Activated CD8-positive, alpha-beta memory T cell treated with anti-CD3 and anti-CD28 coated beads, Interleukin-2, amount 10 ng/mL, durations not matched to agents 7 days and 5 days (primary cell): Measurements from ENCODE around the gene MUC16. TPM values are rescaled to one million over a fixed set of nuclear protein-coding genes. Genes with fewer than 3 reads are reported as not detected.

Experiments
- ATAC-seq: fragments of 150-1000 bp; cut with Tn5 transposase; one replicate; pipeline ENCODE4 v1.10.0; 2021; ENCODE audit warnings: moderate library complexity
- CTCF ChIA-PET: fragments of 350-600 bp; sonication (Branson Sonifier 250); formaldehyde crosslinking; loops from one replicate; lab custom pipeline; 2021; ENCODE audit warnings: antibody characterized with exemption; lab: Charles Lee
- DNase-seq: peaks from one replicate; pipeline ENCODE4 v3.0.0-alpha.2; 2020
- H3K27ac Mint-ChIP-seq: one replicate; pipeline ENCODE4 v1.8.0; 2021; ENCODE audit warnings: mild to moderate bottlenecking, mixed read lengths
- H3K27me3 Mint-ChIP-seq: one replicate; pipeline ENCODE4 v1.8.0; 2021; ENCODE audit warnings: mixed read lengths
- H3K36me3 Mint-ChIP-seq: one replicate; pipeline ENCODE4 v1.8.0; 2021; ENCODE audit warnings: mild to moderate bottlenecking, mixed read lengths
- H3K4me1 Mint-ChIP-seq: one replicate; pipeline ENCODE4 v1.8.0; 2021; ENCODE audit warnings: mixed read lengths
- H3K4me3 Mint-ChIP-seq: one replicate; pipeline ENCODE4 v1.8.0; 2021; ENCODE audit warnings: mild to moderate bottlenecking, moderate library complexity, mixed read lengths
- H3K9me3 Mint-ChIP-seq: one replicate; pipeline ENCODE4 v1.8.0; 2022; ENCODE audit warnings: low read depth, mixed read lengths
- total RNA-seq, 2 experiments: library from RNA; stranded (reverse); gene quantifications; one replicate each; pipeline ENCODE4 v1.2.3, GENCODE V29; 2021

Gene MUC16
- total RNA-seq, 2 experiments from 2014 or later = 0.02 to 0.12 TPM

DNA sequence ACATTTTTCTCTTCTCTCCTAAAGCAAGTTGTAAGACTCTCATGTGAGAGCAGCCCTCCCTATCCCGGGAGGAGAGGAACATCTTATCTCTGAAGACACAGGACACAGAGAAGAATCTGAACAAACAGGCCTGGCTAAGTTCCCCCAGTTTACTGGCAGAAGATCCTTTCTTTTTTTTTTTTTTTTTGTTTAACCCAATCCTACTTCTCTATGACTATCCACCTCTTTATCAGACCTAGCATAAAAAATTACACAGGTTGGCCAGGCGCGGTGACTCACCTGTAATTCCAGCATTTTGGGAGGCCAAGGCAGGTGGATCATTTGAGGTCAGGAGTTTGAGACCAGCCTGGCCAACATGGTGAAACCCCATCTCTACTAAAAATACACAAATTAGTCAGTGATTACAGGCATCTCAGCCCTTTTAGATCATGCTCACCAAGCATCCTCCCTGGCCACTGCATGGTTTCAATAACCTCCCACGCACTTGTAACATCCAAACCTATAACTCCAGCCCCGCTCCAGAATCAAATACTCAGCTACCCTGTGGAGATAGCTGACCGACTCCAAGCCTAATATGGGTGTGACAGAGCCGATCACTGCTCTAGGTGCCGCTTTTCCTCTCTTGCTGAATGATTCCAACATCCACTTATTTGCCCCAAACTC, 27.3 kb upstream of the MUC16 start:
- H3K9me3 Mint-ChIP-seq = no peaks in the 10 kb centered on the region
- CTCF ChIA-PET = no interaction called here
- no peak for DNase-seq

DNA sequence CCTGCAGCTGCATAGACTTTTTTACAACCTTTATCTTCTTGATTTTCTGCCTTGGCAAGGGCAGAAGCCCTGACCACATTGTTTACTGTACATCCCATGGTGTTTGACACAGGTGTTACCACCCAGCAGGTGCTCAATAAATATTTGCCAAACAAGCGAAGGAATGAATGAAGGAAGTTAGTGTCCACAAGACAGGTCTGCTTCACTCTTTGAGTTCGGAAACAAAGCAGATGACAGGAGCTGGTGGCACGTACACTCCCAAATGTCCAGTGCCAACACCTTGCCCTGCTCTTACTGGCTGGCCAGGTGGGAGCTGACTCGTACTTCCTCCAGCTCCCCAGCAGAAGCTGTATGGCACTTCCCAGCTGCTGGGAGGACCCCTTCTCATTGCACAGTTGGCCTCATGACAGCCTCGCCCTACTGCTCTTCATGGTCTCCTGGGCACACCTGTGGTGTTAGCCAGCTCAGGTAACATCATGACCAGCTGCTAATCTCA, 22.0 kb upstream of the MUC16 start:
- ATAC-seq (no peak), DNase-seq (no peak)
- H3K27ac Mint-ChIP-seq = no peak overlapping the region
- no peaks in the 10 kb centered on the region for H3K27me3 Mint-ChIP-seq
- H3K9me3 Mint-ChIP-seq = no peaks in the 10 kb centered on the region
- H3K4me1 Mint-ChIP-seq = no peaks in the 10 kb centered on the region
- CTCF ChIA-PET = no interaction called here
- H3K4me3 Mint-ChIP-seq = no peak overlapping the region
- no peaks in the 10 kb centered on the region for H3K36me3 Mint-ChIP-seq

More for the DNA sequence above, 27.3 kb upstream of the MUC16 start:
- H3K4me1 Mint-ChIP-seq = no peaks in the 10 kb centered on the region
- H3K27me3 Mint-ChIP-seq = no peaks in the 10 kb centered on the region
- ATAC-seq = no peak
- H3K4me3 Mint-ChIP-seq = no peak overlapping the region
- no peaks in the 10 kb centered on the region for H3K36me3 Mint-ChIP-seq
- no peak overlapping the region for H3K27ac Mint-ChIP-seq

DNA sequence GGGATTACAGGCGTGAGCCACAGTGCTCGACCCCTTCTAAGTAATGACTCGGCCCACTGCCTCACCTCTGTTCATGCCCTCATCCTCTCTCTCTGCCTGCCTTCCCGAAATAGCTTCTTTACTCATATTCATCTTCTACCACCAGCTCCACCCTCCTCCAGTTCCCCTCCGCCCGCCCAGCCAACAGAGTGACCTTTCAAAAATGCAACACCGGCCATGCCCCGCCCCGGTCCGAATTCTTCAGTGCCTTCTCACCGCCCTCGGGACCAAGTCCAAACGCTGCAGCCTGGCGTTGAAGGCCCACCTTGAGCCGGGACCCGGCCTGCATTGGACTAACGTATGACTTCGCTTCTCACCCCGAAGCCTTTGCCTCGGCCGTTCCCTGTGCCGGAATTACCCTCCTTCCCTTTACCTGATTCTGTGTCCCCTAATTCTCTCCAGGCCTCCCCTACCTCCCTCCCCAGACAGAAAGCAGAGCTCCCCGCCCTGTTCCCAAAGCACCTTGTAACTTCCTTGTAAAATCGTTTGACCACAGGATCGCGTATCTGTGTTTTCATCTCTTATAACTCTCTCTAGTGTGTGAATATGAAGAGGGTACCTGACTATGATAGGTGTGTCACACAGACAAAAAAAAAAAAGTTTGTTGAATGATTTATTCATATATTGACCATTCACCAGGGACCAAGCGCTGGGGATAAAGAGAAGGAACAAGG, 8.1 kb upstream of the MUC16 start:
- ATAC-seq (no peak), DNase-seq (no peak)
- peaks cover 4% of the 10 kb centered on the region for H3K9me3 Mint-ChIP-seq
- CTCF ChIA-PET = no interaction called here
- no peak overlapping the region for H3K4me3 Mint-ChIP-seq
- H3K27me3 Mint-ChIP-seq = no peaks in the 10 kb centered on the region
- H3K4me1 Mint-ChIP-seq = no peaks in the 10 kb centered on the region
- no peaks in the 10 kb centered on the region for H3K36me3 Mint-ChIP-seq
- no peak overlapping the region for H3K27ac Mint-ChIP-seq

DNA sequence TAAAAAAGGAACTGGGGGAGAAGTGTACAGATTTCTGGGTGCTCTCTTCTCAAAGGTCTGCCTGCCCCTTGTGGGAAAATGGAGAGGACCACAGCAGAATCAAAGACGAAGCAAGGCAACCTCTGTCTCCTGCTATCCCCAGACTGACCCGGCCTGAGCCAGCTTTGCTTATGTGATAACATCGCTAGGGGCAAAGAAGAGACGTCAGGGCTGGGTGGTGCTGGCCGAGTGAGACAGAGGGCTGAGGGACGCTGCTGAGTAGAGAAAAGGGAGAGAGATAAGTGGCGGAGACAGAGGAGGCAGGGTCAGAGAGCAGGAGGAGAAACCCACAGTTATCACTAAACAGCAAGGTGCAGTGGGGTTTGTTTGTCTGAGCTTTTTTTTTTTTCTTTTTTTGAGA, 4.6 kb upstream of the MUC16 start:
- no peak for ATAC-seq

DNA sequence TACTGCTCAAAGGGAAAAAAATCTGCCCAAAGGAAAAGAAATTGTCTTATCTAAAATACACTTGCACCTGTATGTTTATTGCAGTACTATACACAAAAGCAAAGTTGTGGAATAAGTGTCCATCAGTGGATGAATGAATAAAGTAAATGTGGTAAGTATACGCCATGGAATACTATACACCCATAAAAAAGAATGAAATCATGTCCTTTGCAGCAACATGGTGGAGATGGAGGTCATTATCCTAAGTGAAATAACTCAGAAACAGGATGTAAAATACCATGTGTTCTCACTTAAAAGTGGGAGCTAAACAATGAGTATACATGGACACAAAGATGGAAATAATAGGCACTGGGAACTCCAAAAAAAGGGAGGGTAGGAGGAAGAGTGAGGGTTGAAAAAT, 3.8 kb upstream of the MUC16 start:
- CTCF ChIA-PET = no interaction called here
- Mint-ChIP-seq H3K36me3 (no peaks in the 10 kb centered on the region), H3K9me3 (peaks cover 4% of the 10 kb centered on the region), H3K4me3 (no peak overlapping the region), H3K27me3 (no peaks in the 10 kb centered on the region), H3K4me1 (no peaks in the 10 kb centered on the region), H3K27ac (no peak overlapping the region)
- DNase-seq (no peak), ATAC-seq (no peak)

More for the DNA sequence above, 4.6 kb upstream of the MUC16 start:
- H3K9me3 Mint-ChIP-seq = peaks cover 4% of the 10 kb centered on the region
- H3K27ac Mint-ChIP-seq = no peak overlapping the region
- no peak overlapping the region for H3K4me3 Mint-ChIP-seq
- DNase-seq = no peak
- H3K27me3 Mint-ChIP-seq = no peaks in the 10 kb centered on the region
- H3K36me3 Mint-ChIP-seq = no peaks in the 10 kb centered on the region
- CTCF ChIA-PET = no interaction called here
- H3K4me1 Mint-ChIP-seq = no peaks in the 10 kb centered on the region

DNA sequence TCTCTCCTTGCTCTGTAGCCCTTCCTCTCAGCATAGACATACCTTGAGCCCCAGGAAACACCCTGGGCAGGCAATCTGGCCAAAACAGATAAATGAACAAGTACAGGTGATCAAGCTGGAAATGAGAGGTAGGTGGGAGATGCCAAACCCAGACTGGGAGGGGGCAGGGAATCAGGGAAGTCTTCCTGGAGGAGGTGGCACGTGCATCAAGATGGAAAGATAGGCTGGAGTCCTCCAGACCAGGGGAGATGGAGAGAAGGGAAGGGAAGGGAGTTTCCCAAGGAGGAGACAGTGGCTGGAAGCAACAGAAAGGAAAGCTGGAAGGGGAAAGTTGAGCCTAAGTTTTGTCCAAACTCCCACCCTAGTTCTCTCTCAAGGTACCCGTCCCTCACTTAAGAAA, 1.7 kb upstream of the MUC16 start:
- CTCF ChIA-PET = no interaction called here
- ATAC-seq (no peak), DNase-seq (no peak)
- no peaks in the 10 kb centered on the region for H3K36me3 Mint-ChIP-seq
- peaks cover 4% of the 10 kb centered on the region for H3K9me3 Mint-ChIP-seq
- no peaks in the 10 kb centered on the region for H3K4me1 Mint-ChIP-seq
- no peak overlapping the region for H3K27ac Mint-ChIP-seq
- no peak overlapping the region for H3K4me3 Mint-ChIP-seq
- H3K27me3 Mint-ChIP-seq = no peaks in the 10 kb centered on the region

DNA sequence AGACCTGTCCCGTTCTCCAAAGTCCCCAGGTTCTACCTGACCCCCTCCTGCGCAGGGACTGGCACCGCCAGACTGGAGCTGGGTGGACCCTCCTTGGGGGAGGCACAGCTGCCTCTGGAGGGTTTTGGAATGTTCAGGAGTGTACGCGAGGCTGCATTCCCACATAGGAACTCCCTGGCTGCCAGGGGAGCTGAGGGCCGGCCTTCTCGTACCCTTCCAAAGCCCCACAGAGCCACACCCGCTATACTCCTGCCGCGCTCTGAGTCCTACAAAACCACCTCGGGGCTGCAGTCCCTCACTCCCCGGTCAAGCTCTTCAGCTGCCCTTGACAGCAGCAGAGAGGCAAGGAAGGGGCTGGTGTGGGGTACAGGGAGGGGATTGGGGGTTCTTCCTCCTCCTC, 484 bp upstream of the MUC16 start:
- H3K36me3 Mint-ChIP-seq = no peaks in the 10 kb centered on the region

DNA sequence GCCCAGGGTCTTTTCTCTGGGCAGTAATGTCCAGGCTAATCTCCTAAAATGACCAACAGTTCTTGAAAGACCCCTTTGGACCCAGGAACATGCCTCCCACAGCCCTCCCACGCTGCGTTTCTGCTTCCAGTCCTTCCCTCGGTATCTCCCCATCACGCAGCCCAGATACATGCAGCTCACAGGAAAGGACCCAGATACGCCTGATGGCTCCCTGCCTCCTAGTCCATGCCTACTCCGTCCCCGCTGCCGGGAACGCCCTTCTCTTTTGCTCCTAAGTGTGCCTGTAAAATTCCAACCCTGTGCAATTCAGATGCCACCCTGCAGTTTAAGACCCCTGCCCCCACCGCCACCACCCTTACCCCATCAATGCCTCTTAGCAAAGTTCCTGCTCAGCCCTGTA, 778 bp downstream of the MUC16 start:
- H3K9me3 Mint-ChIP-seq = peaks cover 4% of the 10 kb centered on the region

More for the DNA sequence above, 484 bp upstream of the MUC16 start:
- Mint-ChIP-seq H3K27me3 (no peaks in the 10 kb centered on the region), H3K4me3 (no peak overlapping the region), H3K4me1 (no peaks in the 10 kb centered on the region), H3K9me3 (peaks cover 4% of the 10 kb centered on the region), H3K27ac (no peak overlapping the region)
- no peak for DNase-seq
- CTCF ChIA-PET = no interaction called here
- ATAC-seq = no peak

DNA sequence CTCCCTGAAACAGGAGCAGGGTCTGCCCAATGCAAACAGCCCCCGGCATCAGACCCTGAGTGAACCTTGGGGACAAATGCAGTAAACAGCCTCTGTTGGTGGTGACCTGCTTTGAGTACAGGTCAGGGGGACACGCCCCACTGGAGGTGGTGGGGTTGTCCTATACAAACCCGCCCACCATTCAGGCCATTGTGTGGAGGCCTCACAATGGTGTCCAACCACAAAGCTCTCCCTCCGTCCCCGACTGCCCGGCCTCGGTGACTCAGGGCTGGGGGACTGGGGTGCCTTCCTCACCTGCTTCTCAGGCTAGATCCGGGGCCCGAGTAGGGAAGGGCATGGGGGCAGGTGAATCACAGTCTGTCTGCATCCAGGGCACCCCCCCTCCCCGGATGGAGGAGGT, 1.5 kb downstream of the MUC16 start:
- no peak overlapping the region for H3K4me3 Mint-ChIP-seq
- H3K27ac Mint-ChIP-seq = no peak overlapping the region
- DNase-seq = no peak
- no peaks in the 10 kb centered on the region for H3K4me1 Mint-ChIP-seq
- CTCF ChIA-PET = no interaction called here
- no peaks in the 10 kb centered on the region for H3K36me3 Mint-ChIP-seq
- H3K9me3 Mint-ChIP-seq = no peaks in the 10 kb centered on the region
- H3K27me3 Mint-ChIP-seq = no peaks in the 10 kb centered on the region
- no peak for ATAC-seq

More for the DNA sequence above, 778 bp downstream of the MUC16 start:
- Mint-ChIP-seq H3K36me3 (no peaks in the 10 kb centered on the region), H3K27me3 (no peaks in the 10 kb centered on the region), H3K27ac (no peak overlapping the region), H3K4me3 (peak overlapping the region; percentile 36), H3K4me1 (no peaks in the 10 kb centered on the region)
- no peak for DNase-seq
- no peak for ATAC-seq
- CTCF ChIA-PET = no interaction called here

DNA sequence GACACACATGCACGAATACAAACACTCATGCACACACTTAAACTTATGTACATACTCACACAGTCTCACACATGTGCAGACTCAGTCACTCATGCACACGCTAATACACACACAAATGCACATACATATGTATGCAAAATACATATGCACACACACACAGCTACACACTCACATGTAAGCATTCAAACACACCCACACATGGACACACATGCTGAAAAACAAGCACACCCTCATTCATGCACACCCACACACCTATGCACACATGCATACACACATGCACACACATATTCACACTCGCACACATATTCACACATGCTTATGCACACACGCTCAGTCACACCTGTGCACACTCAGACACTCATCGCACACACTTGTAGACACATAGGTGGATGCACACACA, 9.3 kb downstream of the MUC16 start:
- CTCF ChIA-PET = no interaction called here
- H3K4me3 Mint-ChIP-seq = no peak overlapping the region
- peaks cover 10% of the 10 kb centered on the region for H3K9me3 Mint-ChIP-seq
- no peaks in the 10 kb centered on the region for H3K27me3 Mint-ChIP-seq
- H3K27ac Mint-ChIP-seq = no peak overlapping the region
- ATAC-seq (no peak), DNase-seq (no peak)
- no peaks in the 10 kb centered on the region for H3K4me1 Mint-ChIP-seq
- H3K36me3 Mint-ChIP-seq = no peaks in the 10 kb centered on the region

DNA sequence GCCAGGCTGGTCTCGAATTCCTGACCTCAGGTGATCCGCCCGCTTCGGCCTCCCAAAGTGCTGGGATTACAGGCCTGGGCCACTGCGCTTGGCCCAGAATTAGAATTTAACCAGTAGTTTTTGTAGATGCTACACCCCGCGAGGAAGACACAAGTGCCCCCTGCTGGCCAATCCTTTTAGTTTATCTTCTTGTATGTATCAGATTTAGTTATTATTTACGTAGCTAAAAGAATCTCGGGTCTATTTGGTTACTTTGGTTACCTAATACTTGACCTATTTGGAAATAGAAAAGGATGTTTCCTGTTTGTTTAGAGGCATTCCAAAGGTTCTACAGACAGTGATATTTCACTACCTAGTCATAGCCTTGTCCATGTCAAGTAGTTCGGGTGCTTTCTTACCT, 22.0 kb downstream of the MUC16 start:
- CTCF ChIA-PET = interaction anchor here (0.6 to 0.7 kb wide), 2 partner anchors 85 to 289 kb away, joined by 3 read pairs; partner anchors contain the start of gene ACTL9

DNA sequence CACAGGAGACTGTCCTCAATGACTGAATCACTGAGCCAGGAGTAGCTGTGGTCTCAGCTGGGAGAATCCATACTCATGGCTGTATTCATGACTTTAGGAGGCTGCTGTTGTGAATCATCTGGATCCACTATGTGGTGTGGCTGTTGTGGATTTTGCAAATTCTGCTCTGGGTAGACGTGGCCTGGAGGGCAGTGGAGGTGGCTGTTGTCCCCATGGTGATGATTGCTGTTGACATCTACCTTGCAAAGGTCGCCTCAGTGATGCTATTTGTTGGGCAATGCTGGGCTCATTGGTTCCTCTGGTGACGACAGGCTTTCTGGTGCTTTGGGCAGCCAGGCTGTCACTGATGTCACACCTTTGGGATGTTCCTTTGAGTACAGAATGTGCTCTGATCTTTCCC, 23.9 kb downstream of the MUC16 start:
- ATAC-seq = no peak
- Mint-ChIP-seq H3K27ac (no peak overlapping the region), H3K36me3 (no peaks in the 10 kb centered on the region), H3K27me3 (no peaks in the 10 kb centered on the region), H3K4me3 (no peak overlapping the region), H3K9me3 (peaks cover 2% of the 10 kb centered on the region), H3K4me1 (no peaks in the 10 kb centered on the region)
- CTCF ChIA-PET = no interaction called here
- DNase-seq = no peak

More for the DNA sequence above, 22.0 kb downstream of the MUC16 start:
- H3K27me3 Mint-ChIP-seq = no peaks in the 10 kb centered on the region
- H3K4me1 Mint-ChIP-seq = no peaks in the 10 kb centered on the region
- no peak for DNase-seq
- H3K27ac Mint-ChIP-seq = no peak overlapping the region
- no peak overlapping the region for H3K4me3 Mint-ChIP-seq
- H3K36me3 Mint-ChIP-seq = no peaks in the 10 kb centered on the region
- H3K9me3 Mint-ChIP-seq = peaks cover 2% of the 10 kb centered on the region
- no peak for ATAC-seq

DNA sequence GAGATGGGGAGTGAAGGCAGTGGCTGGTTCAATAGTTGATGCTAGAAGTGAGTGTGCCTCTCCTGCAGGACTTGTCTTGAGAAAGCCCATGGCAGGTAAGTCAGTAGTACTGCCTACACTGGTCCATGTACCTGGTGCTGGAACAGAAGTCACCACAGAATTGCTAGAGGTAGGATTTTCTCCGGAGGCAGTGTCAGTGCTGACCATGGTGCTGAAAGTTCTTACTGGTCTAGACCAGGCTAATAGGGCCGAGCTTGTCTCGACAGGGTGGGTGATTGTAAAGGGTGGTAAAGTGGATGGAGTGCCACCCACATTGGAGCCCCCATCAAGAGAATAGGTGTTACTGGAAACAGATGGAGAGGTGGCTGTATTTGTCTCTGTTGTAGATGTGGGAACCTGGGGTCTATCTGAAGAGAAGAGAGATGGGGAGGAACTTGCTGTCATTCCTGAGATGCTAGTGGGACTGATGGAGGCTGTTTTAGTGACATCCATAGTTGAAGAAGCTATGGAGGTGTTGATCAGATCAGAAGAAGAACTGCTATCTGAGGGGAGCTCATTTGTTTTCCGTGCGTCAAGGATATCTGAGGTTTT, 36.6 kb downstream of the MUC16 start:
- H3K27me3 Mint-ChIP-seq = no peaks in the 10 kb centered on the region
- H3K27ac Mint-ChIP-seq = no peak overlapping the region
- no peaks in the 10 kb centered on the region for H3K9me3 Mint-ChIP-seq
- H3K4me1 Mint-ChIP-seq = no peaks in the 10 kb centered on the region
- CTCF ChIA-PET = no interaction called here
- H3K36me3 Mint-ChIP-seq = no peaks in the 10 kb centered on the region
- no peak for DNase-seq
- ATAC-seq = no peak
- H3K4me3 Mint-ChIP-seq = no peak overlapping the region

DNA sequence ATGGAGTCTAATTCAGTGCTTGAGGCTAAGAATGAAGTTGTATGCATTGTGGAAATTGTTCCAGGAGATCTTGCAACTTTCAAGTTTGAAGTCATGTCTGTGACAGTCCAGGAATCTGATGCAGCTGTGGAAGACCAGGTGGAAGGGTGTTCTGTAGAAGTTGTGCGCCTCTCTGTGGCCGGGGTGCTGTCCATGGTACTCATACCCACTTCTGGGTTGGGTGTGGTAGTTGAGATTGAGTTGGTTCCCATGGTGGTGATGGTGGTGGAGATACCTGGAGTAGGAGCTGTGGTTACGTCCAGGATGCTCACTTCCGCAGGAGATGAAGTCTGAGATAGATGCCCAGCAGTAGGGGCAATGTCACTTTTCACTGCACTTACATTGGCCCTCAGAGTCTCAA, 44.3 kb downstream of the MUC16 start:
- Mint-ChIP-seq H3K27ac (no peak overlapping the region), H3K9me3 (no peaks in the 10 kb centered on the region), H3K27me3 (no peaks in the 10 kb centered on the region), H3K36me3 (no peaks in the 10 kb centered on the region), H3K4me1 (no peaks in the 10 kb centered on the region), H3K4me3 (no peak overlapping the region)
- CTCF ChIA-PET = interaction anchor here (1.3 kb wide), 1 partner anchor 14 kb away, joined by 3 read pairs; no protein-coding TSS in a partner anchor
- DNase-seq (no peak), ATAC-seq (no peak)
